Keratinocyte (primary cell): ENCODE measurements around the gene CYP46A1. TPM values are rescaled to one million over a fixed set of nuclear protein-coding genes. Genes with fewer than 3 reads are reported as not detected.

Experiments
- DNase-seq: peaks from one replicate; pipeline ENCODE4 v3.0.0-alpha.2; 2011; ENCODE audit warnings: low read depth, missing footprints, low spot score
- FAIRE-seq: peaks from 2 replicates; lab custom pipeline; 2011; peaks lifted over from hg19 to GRCh38; lab: Jason Lieb, UNC
- H2AFZ ChIP-seq: 2 replicates; pipeline ENCODE4 v1.6.0; 2012; ENCODE audit warnings: low read length, control low read depth, inconsistent platforms; ENCODE audit not compliant: control insufficient read depth
- H3K27ac ChIP-seq: 2 replicates; pipeline ENCODE4 v1.5.1; 2011; ENCODE audit warnings: low read length; ENCODE audit not compliant: control insufficient read depth, insufficient read depth
- H3K27me3 ChIP-seq: 3 replicates; pipeline ENCODE4 v1.6.0; 2011; ENCODE audit warnings: low read length; ENCODE audit not compliant: control insufficient read depth, insufficient read depth; ENCODE audit errors: extremely low read depth
- H3K36me3 ChIP-seq, 2 experiments: 2 replicates in 1 of 2; 3 replicates in 1 of 2; pipeline ENCODE4 v1.5.1; 2011; ENCODE audit warnings: low read length in 2 of 2, mild to moderate bottlenecking in 1 of 2; ENCODE audit not compliant: control insufficient read depth in 2 of 2, insufficient read depth in 2 of 2; ENCODE audit errors: extremely low read depth in 1 of 2
- H3K4me1 ChIP-seq: 3 replicates; pipeline ENCODE4 v1.5.1; 2011; ENCODE audit warnings: low read length; ENCODE audit not compliant: control insufficient read depth, insufficient read depth; ENCODE audit errors: extremely low read depth
- H3K4me2 ChIP-seq: 3 replicates; pipeline ENCODE4 v1.6.0; 2011; ENCODE audit warnings: low read depth, low read length; ENCODE audit not compliant: control insufficient read depth, insufficient read depth; ENCODE audit errors: extremely low read depth
- H3K4me3 ChIP-seq, 3 experiments: fragments of 200-600 bp in 1 of 3; sonication (generic) in 1 of 3; 2 replicates in 2 of 3; 3 replicates in 1 of 3; pipeline ENCODE4 v1.5.1; 2011 to 2016; ENCODE audit warnings: low read length in 3 of 3, mild to moderate bottlenecking in 3 of 3, control low read depth in 2 of 3, inconsistent platforms in 1 of 3, low read depth in 1 of 3, mixed read lengths in 1 of 3, mixed run types in 1 of 3, moderate library complexity in 1 of 3; ENCODE audit not compliant: control insufficient read depth in 2 of 3, insufficient read depth in 2 of 3; ENCODE audit errors: extremely low read depth in 1 of 3
- H3K79me2 ChIP-seq: 2 replicates; pipeline ENCODE4 v1.6.0; 2012; ENCODE audit warnings: low read length; ENCODE audit not compliant: control insufficient read depth, insufficient read depth
- H3K9ac ChIP-seq: 3 replicates; pipeline ENCODE4 v1.6.0; 2011; ENCODE audit warnings: low read length; ENCODE audit not compliant: control insufficient read depth, insufficient read depth; ENCODE audit errors: extremely low read depth
- H3K9me1 ChIP-seq: 3 replicates; pipeline ENCODE4 v1.6.0; 2011; ENCODE audit warnings: low read length; ENCODE audit not compliant: control insufficient read depth, insufficient read depth; ENCODE audit errors: extremely low read depth
- H3K9me3 ChIP-seq: 2 replicates; pipeline ENCODE4 v1.5.1; 2012; ENCODE audit warnings: low read depth, low read length; ENCODE audit not compliant: control insufficient read depth
- H4K20me1 ChIP-seq: 3 replicates; pipeline ENCODE4 v1.6.0; 2011; ENCODE audit warnings: low read length; ENCODE audit not compliant: control insufficient read depth, insufficient read depth; ENCODE audit errors: extremely low read depth
- EZH2 ChIP-seq: IDR thresholded peaks from one replicate; pipeline ENCODE4 v1.6.1; 2012; ENCODE audit warnings: inconsistent platforms, mild to moderate bottlenecking, low read length, moderate library complexity
- dilution Hi-C: fragments of 300-500 bp; cut with MboI; formaldehyde crosslinking; loops from one replicate; pipeline ENCODE4 v1.7.0; 2020; ENCODE audit warnings: low sequenced_read_pairs; ENCODE audit not compliant: extremely low pct_ligation_motif_present
- polyA plus RNA-seq, 5 experiments: library from polyadenylated mRNA; depleted of rRNA in 3 of 5; stranded (reverse) in 3 of 5; stranded (forward) in 1 of 5; unstranded in 1 of 5; fragments of >200 nt; gene quantifications; 1 replicate in 1 of 5; 2 replicates in 3 of 5; 3 replicates in 1 of 5; pipeline versions ENCODE4 v1.2.1 to v1.2.3, GENCODE V29; 2011 to 2012; ENCODE audit warnings: missing spikeins in 2 of 5, low read depth in 1 of 5, low replicate concordance in 1 of 5
- TF ChIP-seq, protein P1 (sequence below), 3 experiments: IDR thresholded peaks in 1 of 3; conservative IDR thresholded peaks in 1 of 3; optimal IDR thresholded peaks in 1 of 3; 2 replicates in 2 of 3; 3 replicates in 1 of 3; pipeline versions ENCODE3 to v1.5.1; 2011; ENCODE audit warnings: low read length in 3 of 3, mild to moderate bottlenecking in 3 of 3, moderate library complexity in 2 of 3, control low read depth in 1 of 3, inconsistent platforms in 1 of 3; ENCODE audit not compliant: insufficient read depth in 2 of 3; ENCODE audit errors: extremely low read depth in 1 of 3

Gene CYP46A1
- polyA plus RNA-seq, 1 donor (not counting 4 experiments of a cell fraction or from before 2014, with no cell fraction given) = 0.01 TPM

DNA sequence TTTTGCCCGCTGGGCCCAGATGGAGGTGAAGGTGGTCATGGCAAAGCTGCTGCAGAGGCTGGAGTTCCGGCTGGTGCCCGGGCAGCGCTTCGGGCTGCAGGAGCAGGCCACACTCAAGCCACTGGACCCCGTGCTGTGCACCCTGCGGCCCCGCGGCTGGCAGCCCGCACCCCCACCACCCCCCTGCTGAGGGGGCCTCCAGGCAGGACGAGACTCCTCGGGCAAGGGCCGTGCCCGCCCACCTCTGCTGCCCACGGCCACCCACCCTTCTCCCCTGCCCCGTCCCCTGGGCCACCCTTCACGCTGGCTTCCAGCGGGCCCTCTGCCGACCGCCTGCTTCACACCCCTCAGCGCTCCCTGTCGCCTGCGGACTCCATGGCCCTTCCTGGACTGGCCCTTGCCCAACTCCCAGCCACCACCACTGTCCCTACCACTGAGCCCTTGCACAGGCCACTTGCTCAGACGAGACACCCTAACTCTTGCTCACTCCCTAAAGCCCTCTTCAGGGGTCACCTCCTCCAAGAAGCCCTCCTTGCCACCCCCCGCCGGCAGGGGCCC, 42.5 kb downstream of the CYP46A1 start:
- H2AFZ ChIP-seq = no peak overlapping the region
- no peaks in the 10 kb centered on the region for H3K9me1 ChIP-seq
- no peaks in the 10 kb centered on the region for H3K79me2 ChIP-seq
- FAIRE-seq (no peak), DNase-seq (no peak)
- no peaks in the 10 kb centered on the region for H3K9me3 ChIP-seq
- dilution Hi-C loops = no loop called here
- H3K9ac ChIP-seq = no peak overlapping the region
- H3K27me3 ChIP-seq = peaks cover 46% of the 10 kb centered on the region
- peaks cover 3% of the 10 kb centered on the region for H4K20me1 ChIP-seq
- H3K36me3 ChIP-seq = no peaks in the 10 kb centered on the region
- H3K4me3 ChIP-seq = no peak overlapping the region
- H3K4me2 ChIP-seq = no peak overlapping the region
- H3K27ac ChIP-seq = no peak overlapping the region
- no peaks in the 10 kb centered on the region for H3K4me1 ChIP-seq
- no peak for TF ChIP-seq EZH2
- TF ChIP-seq, protein P1, sequence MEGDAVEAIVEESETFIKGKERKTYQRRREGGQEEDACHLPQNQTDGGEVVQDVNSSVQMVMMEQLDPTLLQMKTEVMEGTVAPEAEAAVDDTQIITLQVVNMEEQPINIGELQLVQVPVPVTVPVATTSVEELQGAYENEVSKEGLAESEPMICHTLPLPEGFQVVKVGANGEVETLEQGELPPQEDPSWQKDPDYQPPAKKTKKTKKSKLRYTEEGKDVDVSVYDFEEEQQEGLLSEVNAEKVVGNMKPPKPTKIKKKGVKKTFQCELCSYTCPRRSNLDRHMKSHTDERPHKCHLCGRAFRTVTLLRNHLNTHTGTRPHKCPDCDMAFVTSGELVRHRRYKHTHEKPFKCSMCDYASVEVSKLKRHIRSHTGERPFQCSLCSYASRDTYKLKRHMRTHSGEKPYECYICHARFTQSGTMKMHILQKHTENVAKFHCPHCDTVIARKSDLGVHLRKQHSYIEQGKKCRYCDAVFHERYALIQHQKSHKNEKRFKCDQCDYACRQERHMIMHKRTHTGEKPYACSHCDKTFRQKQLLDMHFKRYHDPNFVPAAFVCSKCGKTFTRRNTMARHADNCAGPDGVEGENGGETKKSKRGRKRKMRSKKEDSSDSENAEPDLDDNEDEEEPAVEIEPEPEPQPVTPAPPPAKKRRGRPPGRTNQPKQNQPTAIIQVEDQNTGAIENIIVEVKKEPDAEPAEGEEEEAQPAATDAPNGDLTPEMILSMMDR (optimal IDR thresholded peaks at IDR 0.05 in 1 of 3, IDR thresholded peaks at IDR 0.05 in 1 of 3, conservative IDR thresholded peaks at IDR 0.05 in 1 of 3; ENCODE audit: extremely low read depth in 1 of 3, insufficient read depth in 2 of 3, low read length in 3 of 3) = no peak

DNA sequence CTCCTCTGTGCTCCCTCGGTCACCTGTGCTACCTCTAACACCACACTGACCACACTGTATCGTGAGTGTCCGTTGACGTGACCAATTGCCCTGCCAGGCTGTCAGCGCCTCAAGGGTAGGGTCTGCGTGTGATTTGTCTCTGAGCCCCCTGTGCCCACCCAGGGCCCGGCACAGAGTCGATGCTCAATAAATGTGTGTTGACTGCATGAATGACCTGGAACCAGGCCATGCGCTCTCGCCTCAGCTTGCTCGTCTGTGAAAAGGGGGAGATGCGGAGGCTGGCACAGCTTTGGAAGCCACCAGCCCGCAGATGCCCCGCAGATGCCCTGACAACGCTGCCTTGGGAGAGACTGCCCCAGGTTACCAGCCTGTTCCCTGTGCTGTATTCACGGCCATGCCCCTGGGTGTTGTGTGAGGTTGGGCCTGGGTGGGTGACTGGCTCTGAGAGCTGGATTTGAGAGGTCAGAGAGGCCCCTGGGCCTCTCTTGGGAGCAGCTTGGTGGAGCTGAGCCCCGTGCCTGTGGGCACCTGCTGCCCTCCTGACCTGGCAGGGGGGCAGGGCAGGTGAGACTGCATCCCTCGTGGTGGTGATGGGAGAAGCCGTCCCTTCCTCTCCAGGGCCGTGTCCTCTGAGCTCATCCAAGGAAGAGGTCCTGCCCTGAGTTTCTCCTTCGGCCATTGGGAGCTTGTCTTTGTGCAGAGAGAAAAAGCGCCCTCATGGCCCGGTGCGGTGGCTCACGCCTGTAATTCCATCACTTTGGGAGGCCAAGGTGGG, 43.2 kb downstream of the CYP46A1 start:
- DNase-seq (no peak), FAIRE-seq (no peak)
- Histone ChIP-seq H3K9me3 (no peaks in the 10 kb centered on the region), H3K9me1 (no peaks in the 10 kb centered on the region), H3K4me1 (no peaks in the 10 kb centered on the region), H2AFZ (no peak overlapping the region), H3K79me2 (no peaks in the 10 kb centered on the region), H3K27ac (no peak overlapping the region), H3K4me3 (no peak overlapping the region), H3K9ac (no peak overlapping the region), H3K27me3 (peaks cover 50% of the 10 kb centered on the region), H3K4me2 (no peak overlapping the region), H3K36me3 (no peaks in the 10 kb centered on the region), H4K20me1 (peaks cover 3% of the 10 kb centered on the region)
- no peak for TF ChIP-seq EZH2
- TF ChIP-seq, protein P1 (optimal IDR thresholded peaks at IDR 0.05 in 1 of 3, IDR thresholded peaks at IDR 0.05 in 1 of 3, conservative IDR thresholded peaks at IDR 0.05 in 1 of 3; ENCODE audit: extremely low read depth in 1 of 3, insufficient read depth in 2 of 3, low read length in 3 of 3) = no peak
- dilution Hi-C loops = no loop called here
